ENCODE data around the gene TMEM82. TPM values are rescaled to one million over a fixed set of nuclear protein-coding genes. Genes with fewer than 3 reads are reported as not detected.

Gene TMEM82
- total and polyA plus RNA-seq, 4 donors: not detected

DNA sequence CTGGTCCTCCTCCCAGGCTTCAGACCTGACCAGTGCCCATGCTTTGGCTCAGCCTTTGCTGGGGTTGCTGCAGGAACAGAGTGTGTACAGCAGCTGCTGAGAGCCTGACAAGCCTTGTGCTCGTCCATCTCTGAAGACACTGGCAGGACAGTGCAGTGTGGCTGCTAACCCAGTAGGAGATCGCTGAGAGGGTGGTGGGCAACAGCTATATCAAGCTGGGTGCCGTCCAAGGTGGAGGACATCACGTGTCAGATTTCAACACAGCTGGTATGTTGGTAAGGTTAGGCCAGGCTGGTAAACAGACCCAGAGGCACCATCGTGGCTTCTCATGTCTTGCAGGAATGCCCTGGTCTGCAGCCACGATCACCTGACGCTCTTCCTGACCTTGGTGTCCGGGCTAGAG is 24.1 kb upstream of the TMEM82 start:
- H3K27me3 ChIP-seq (ENCODE audit: control insufficient read depth, insufficient read depth, low read length): no peaks in the 10 kb centered on the region
- no peak overlapping the region for H3K4me3 ChIP-seq (ENCODE audit: low read depth, low read length)
- H3K9me3 ChIP-seq (ENCODE audit: control insufficient read depth, insufficient read depth, low read length): no peaks in the 10 kb centered on the region
- peaks cover 63% of the 10 kb centered on the region for H3K36me3 ChIP-seq (ENCODE audit: control insufficient read depth, insufficient read depth, low read length)
- peaks cover 6% of the 10 kb centered on the region for H3K4me1 ChIP-seq (ENCODE audit: control insufficient read depth, insufficient read depth, low read length)
- WGBS (ENCODE audit: insufficient coverage): 91% methylated on average over 8 of the region's 8 CpGs
- no peak for DNase-seq (ENCODE audit: low read depth in 4 of 6, low spot score in 6 of 6)
- H3K27ac ChIP-seq (ENCODE audit: low read depth, low read length): no peak overlapping the region

GRCh38 chr1:15719381-15720120 is 22.7 kb upstream of the TMEM82 start:
- 96% methylated on average over 7 of the region's 12 CpGs for WGBS (ENCODE audit: insufficient coverage)
- peaks cover 6% of the 10 kb centered on the region for H3K4me1 ChIP-seq (ENCODE audit: control insufficient read depth, insufficient read depth, low read length)
- no peak overlapping the region for H3K27ac ChIP-seq (ENCODE audit: low read depth, low read length)
- no peak for DNase-seq (ENCODE audit: low read depth in 4 of 6, low spot score in 6 of 6)
- H3K27me3 ChIP-seq (ENCODE audit: control insufficient read depth, insufficient read depth, low read length): no peaks in the 10 kb centered on the region
- peaks cover 73% of the 10 kb centered on the region for H3K36me3 ChIP-seq (ENCODE audit: control insufficient read depth, insufficient read depth, low read length)
- H3K9me3 ChIP-seq (ENCODE audit: control insufficient read depth, insufficient read depth, low read length): no peaks in the 10 kb centered on the region
- H3K4me3 ChIP-seq (ENCODE audit: low read depth, low read length): no peak overlapping the region

DNA sequence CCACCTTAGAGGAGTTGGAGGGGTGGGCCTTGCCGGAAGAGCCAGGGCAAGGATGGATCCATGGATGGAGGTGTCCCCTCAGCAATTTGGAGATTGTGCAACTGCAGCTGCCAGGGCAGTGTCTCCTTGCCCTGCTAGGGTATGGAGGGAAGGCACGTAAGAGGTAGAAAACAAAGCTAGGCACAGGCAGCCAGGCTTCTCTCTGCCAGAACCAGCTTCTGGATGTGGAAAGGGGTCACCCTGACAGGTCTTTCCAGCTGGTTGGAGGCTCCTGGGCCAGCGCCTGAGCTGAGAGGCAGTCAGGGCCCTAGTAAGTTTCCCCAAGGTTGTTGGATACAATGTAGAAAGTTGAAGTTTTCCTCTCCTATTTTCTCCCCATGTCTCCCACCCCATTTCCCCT is 21.4 kb upstream of the TMEM82 start:
- H3K4me3 ChIP-seq (ENCODE audit: low read depth, low read length): no peak overlapping the region
- no peaks in the 10 kb centered on the region for H3K27me3 ChIP-seq (ENCODE audit: control insufficient read depth, insufficient read depth, low read length)
- no peak overlapping the region for H3K27ac ChIP-seq (ENCODE audit: low read depth, low read length)
- DNase-seq (ENCODE audit: low read depth in 4 of 6, low spot score in 6 of 6): no peak
- 100% methylated on average over 2 of the region's 3 CpGs for WGBS (ENCODE audit: insufficient coverage)
- H3K4me1 ChIP-seq (ENCODE audit: control insufficient read depth, insufficient read depth, low read length): no peaks in the 10 kb centered on the region
- peaks cover 85% of the 10 kb centered on the region for H3K36me3 ChIP-seq (ENCODE audit: control insufficient read depth, insufficient read depth, low read length)
- no peaks in the 10 kb centered on the region for H3K9me3 ChIP-seq (ENCODE audit: control insufficient read depth, insufficient read depth, low read length)

GRCh38 chr1:15722411-15722810 is 19.9 kb upstream of the TMEM82 start:
- DNase-seq (ENCODE audit: low read depth in 4 of 6, low spot score in 6 of 6): no peak
- WGBS (ENCODE audit: insufficient coverage): no CpG with 5 or more reads among the region's 4 CpGs
- H3K27ac ChIP-seq (ENCODE audit: low read depth, low read length): no peak overlapping the region
- H3K36me3 ChIP-seq (ENCODE audit: control insufficient read depth, insufficient read depth, low read length): peaks cover 85% of the 10 kb centered on the region
- no peaks in the 10 kb centered on the region for H3K9me3 ChIP-seq (ENCODE audit: control insufficient read depth, insufficient read depth, low read length)
- no peaks in the 10 kb centered on the region for H3K27me3 ChIP-seq (ENCODE audit: control insufficient read depth, insufficient read depth, low read length)
- H3K4me3 ChIP-seq (ENCODE audit: low read depth, low read length): no peak overlapping the region
- no peaks in the 10 kb centered on the region for H3K4me1 ChIP-seq (ENCODE audit: control insufficient read depth, insufficient read depth, low read length)

DNA sequence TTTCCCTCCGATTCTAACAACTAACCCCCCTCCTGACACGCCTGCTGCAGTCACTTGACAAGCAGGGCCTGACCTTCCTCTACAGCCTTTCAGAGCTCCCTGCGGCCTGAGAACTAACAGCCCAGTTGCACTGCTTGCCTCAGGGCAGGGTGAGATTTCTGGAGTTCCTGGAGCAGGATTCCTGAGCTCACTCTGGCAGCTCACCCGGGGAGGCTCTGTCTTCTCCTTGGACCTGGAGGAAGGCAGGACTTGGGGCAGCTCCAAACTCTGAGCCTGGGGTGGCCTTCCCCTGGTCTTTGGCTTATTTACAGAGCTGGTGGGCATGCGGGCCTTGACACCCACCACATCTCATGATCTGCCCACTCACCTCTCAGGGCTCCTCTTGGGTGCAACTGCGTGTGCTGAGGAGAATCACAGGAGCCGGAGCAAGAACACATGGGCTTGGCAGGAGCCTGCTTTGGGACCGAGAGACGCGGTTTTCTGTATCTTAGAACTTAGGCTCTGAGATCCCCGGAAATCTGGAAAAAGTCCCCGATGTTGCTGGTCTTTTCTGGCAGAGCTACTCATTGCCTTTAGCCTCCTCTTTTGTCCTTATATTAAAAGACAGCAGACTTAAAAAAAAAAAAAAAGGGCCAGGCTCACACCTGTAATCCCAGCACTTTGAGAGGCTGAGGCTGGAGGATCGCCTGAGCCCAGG is 19.3 kb upstream of the TMEM82 start:
- 94% methylated on average over 11 of the region's 13 CpGs for WGBS (ENCODE audit: insufficient coverage)
- peaks cover 85% of the 10 kb centered on the region for H3K36me3 ChIP-seq (ENCODE audit: control insufficient read depth, insufficient read depth, low read length)
- no peaks in the 10 kb centered on the region for H3K27me3 ChIP-seq (ENCODE audit: control insufficient read depth, insufficient read depth, low read length)
- H3K9me3 ChIP-seq (ENCODE audit: control insufficient read depth, insufficient read depth, low read length): no peaks in the 10 kb centered on the region
- no peaks in the 10 kb centered on the region for H3K4me1 ChIP-seq (ENCODE audit: control insufficient read depth, insufficient read depth, low read length)
- no peak overlapping the region for H3K27ac ChIP-seq (ENCODE audit: low read depth, low read length)
- no peak overlapping the region for H3K4me3 ChIP-seq (ENCODE audit: low read depth, low read length)
- DNase-seq (ENCODE audit: low read depth in 4 of 6, low spot score in 6 of 6): no peak

DNA sequence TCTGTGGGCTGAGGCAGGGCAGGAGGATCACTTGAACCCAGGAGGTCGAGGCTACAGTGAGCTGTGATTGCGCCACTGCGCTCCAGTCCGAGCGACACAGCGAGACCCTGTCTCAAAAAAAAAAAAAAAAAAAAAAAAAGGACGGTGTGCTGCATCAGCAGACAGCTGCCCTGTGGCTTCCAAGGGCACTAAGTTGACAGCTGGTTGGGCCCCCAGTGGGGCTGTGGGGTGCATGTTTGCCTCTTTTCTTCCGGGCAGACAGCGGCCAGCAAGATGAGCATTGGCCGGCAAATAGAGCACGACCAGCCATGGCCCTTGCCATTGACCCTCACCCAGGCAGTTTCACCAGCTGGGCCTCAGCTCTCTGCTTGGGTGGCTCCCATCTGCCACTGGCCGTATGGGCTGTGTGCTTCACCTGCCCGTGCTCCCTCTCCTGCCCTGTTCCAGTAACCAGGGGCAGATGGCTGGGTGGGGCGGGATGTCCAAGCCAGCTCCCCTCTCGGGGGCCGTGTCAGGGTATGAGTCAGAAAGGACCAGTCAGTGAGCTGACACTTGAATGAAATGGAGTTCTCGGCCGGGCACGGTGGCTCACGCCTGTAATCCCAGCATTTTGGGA is 18.6 kb upstream of the TMEM82 start:
- Histone ChIP-seq H3K4me1 (ENCODE audit: control insufficient read depth, insufficient read depth, low read length) (no peaks in the 10 kb centered on the region), H3K27ac (ENCODE audit: low read depth, low read length) (no peak overlapping the region), H3K4me3 (ENCODE audit: low read depth, low read length) (no peak overlapping the region), H3K27me3 (ENCODE audit: control insufficient read depth, insufficient read depth, low read length) (no peaks in the 10 kb centered on the region), H3K9me3 (ENCODE audit: control insufficient read depth, insufficient read depth, low read length) (no peaks in the 10 kb centered on the region), H3K36me3 (ENCODE audit: control insufficient read depth, insufficient read depth, low read length) (peaks cover 89% of the 10 kb centered on the region)
- DNase-seq (ENCODE audit: low read depth in 4 of 6, low spot score in 6 of 6): no peak
- WGBS (ENCODE audit: insufficient coverage): 89% methylated on average over 14 of the region's 20 CpGs

GRCh38 chr1:15724949-15725880 is 17.1 kb upstream of the TMEM82 start:
- Histone ChIP-seq H3K4me3 (ENCODE audit: low read depth, low read length) (no peak overlapping the region), H3K27ac (ENCODE audit: low read depth, low read length) (no peak overlapping the region), H3K9me3 (ENCODE audit: control insufficient read depth, insufficient read depth, low read length) (no peaks in the 10 kb centered on the region), H3K4me1 (ENCODE audit: control insufficient read depth, insufficient read depth, low read length) (no peaks in the 10 kb centered on the region), H3K27me3 (ENCODE audit: control insufficient read depth, insufficient read depth, low read length) (no peaks in the 10 kb centered on the region), H3K36me3 (ENCODE audit: control insufficient read depth, insufficient read depth, low read length) (peaks cover 91% of the 10 kb centered on the region)
- DNase-seq (ENCODE audit: low read depth in 4 of 6, low spot score in 6 of 6): no peak
- WGBS (ENCODE audit: insufficient coverage): 84% methylated on average over 18 of the region's 26 CpGs

DNA sequence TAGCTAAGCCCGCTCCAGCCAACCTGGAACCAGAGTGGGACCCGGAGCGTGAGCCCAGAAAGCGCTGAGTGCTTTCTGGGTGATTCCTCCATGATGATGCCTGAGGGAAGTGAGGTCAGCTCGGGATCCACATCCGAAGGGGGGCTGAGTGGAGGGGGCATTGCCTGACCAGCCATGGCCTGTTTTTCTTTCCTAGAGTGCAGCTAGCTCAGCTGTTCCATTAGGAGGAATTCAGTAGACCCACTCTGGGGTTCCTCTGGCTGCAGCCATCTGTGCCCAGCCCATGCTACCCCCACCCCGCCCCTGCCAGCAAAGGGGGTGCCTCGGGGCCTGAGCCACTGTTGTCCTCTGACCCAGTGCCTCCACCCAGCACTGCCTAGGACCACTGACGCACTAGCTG is 15.8 kb upstream of the TMEM82 start:
- WGBS (ENCODE audit: insufficient coverage): 96% methylated on average over 9 of the region's 9 CpGs
- no peak overlapping the region for H3K4me3 ChIP-seq (ENCODE audit: low read depth, low read length)
- peaks cover 93% of the 10 kb centered on the region for H3K36me3 ChIP-seq (ENCODE audit: control insufficient read depth, insufficient read depth, low read length)
- H3K9me3 ChIP-seq (ENCODE audit: control insufficient read depth, insufficient read depth, low read length): no peaks in the 10 kb centered on the region
- H3K27me3 ChIP-seq (ENCODE audit: control insufficient read depth, insufficient read depth, low read length): no peaks in the 10 kb centered on the region
- H3K4me1 ChIP-seq (ENCODE audit: control insufficient read depth, insufficient read depth, low read length): no peaks in the 10 kb centered on the region
- H3K27ac ChIP-seq (ENCODE audit: low read depth, low read length): no peak overlapping the region
- no peak for DNase-seq (ENCODE audit: low read depth in 4 of 6, low spot score in 6 of 6)

GRCh38 chr1:15727021-15727420 is 15.3 kb upstream of the TMEM82 start:
- H3K27me3 ChIP-seq (ENCODE audit: control insufficient read depth, insufficient read depth, low read length): no peaks in the 10 kb centered on the region
- H3K9me3 ChIP-seq (ENCODE audit: control insufficient read depth, insufficient read depth, low read length): no peaks in the 10 kb centered on the region
- H3K4me1 ChIP-seq (ENCODE audit: control insufficient read depth, insufficient read depth, low read length): no peaks in the 10 kb centered on the region
- H3K4me3 ChIP-seq (ENCODE audit: low read depth, low read length): no peak overlapping the region
- H3K27ac ChIP-seq (ENCODE audit: low read depth, low read length): no peak overlapping the region
- WGBS (ENCODE audit: insufficient coverage): 83% methylated on average over 21 of the region's 21 CpGs
- H3K36me3 ChIP-seq (ENCODE audit: control insufficient read depth, insufficient read depth, low read length): peaks cover 95% of the 10 kb centered on the region
- DNase-seq (ENCODE audit: low read depth in 4 of 6, low spot score in 6 of 6): no peak
